HG02798 (cell line): ENCODE results near the gene DIAPH3.
"Not testable (repeated sequence)": the region's sequence is repeated elsewhere in the genome, so short reads cannot be mapped to it uniquely, and the experiment has no call there.

Source experiments
- ATAC-seq: cut with Tn5 transposase; IDR thresholded peaks from one replicate; pipeline ENCODE4 v1.9.1; 2021; ENCODE audit warnings: mild to moderate bottlenecking; ENCODE audit not compliant: unreplicated experiment, poor library complexity

DIAPH3 gene

DNA sequence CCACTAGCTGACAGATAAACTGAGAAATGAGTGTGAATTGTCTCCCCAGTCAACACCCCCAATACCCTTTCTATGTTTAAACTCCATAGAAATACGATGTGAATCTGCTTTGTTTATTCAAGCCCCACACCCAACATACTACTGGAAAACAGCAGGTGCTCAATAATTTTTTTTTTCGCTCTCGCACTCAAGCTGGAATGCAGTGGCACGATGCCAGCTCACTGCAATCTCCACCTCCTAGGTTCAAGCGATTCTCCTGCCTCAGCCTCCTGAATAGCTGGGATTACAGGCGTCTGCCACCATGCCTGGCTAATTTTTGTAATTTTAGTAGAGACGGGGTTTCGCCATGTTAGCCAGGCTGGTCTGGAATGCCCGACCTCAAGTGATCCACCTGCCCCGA is 123.1 kb downstream of the DIAPH3 start:
- not testable (repeated sequence) for ATAC-seq

DNA sequence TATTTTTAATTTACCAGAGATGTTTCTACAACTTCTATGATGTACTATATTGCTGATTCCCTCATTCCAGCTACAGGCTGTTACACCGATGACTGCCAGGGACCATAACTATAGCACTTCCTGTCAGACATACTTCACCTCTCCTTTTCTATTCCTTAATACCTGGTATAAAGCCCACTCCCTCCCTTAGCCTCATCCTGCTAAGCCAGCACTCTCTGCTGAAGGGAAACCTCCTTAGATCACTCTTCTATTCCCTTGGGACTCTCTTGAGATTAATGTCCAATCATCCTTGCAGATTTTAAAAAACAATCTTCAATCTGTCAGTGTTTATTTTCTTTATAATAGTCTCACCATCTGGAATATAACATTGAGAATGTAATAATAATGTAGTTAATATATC is 127.9 kb downstream of the DIAPH3 start:
- ATAC-seq: no peak

DNA sequence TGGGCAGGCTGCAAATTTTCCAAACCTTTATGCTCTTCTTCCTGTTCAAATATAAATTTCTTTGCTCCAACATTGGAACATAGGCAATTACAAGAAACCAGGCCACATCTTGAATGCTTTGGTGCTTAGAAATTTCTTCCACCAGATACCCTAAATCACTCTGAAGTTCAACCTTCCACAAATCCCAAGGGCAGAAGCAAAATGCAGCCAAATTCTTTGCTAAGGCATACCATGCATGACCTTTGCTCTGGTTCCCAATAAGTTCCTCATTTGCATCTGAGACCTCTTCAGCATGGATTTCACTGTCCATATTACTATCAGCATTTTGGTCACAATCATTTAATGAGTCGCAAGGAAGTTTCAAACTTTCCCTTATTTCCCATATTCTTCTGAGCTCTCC is 130.9 kb downstream of the DIAPH3 start:
- ATAC-seq: no peak

DNA sequence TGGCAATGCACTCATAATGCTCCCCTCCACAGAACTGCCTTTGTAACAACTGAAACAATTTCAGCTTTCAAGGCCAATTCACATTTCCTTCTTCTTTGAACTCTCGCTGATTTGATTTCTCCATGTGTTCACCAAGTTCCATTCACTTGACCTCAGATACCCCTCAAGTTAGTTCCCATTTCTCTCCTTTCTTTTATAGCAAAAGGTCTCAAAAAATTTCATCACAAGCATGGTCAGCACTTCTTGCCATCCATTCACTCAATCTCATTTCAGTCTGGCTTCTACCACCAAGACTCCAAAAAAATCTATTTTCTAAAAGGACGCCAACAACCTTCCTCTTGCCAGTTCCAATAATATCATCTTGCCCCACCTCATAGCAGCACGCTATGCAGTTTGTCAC is 135.7 kb downstream of the DIAPH3 start:
- ATAC-seq: no peak

DNA sequence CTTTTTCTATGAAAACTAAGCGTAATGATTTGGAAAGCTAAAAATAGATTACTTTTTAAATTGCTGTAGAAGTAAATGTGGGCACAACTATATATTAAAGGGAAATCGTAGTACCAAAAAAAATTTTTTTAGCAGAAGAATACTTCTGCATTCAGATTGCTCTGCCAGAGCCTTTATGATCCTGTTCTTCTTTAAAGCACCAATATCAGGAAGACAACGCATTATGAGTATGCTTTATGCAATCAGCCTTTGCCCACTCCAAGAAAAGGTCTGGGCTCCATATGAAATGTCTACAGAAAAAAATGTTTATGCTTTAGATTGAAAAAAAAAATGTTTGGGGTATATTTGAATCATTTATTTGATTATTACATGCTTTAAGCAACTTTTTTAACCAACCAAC is 137.4 kb downstream of the DIAPH3 start:
- ATAC-seq: no peak

DNA sequence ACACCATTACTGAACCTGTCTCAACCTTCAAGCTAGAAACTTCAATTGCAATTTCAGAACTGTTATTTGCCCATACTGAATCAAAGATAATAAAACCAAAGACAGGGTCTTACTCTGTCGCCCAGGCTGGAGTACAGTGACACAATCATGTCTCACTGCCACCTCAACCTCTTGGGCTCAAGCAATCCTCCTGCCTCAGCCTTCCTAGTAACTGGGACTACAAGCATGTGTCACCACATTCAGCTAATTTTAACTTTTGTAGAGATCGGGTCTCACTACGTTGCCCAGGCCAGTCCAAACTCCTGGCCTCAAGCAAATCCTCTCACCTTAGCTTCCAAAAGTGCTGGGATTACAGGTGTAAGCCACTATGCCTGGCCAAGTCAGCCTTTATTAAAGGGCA is 143.4 kb downstream of the DIAPH3 start:
- ATAC-seq: no peak

DNA sequence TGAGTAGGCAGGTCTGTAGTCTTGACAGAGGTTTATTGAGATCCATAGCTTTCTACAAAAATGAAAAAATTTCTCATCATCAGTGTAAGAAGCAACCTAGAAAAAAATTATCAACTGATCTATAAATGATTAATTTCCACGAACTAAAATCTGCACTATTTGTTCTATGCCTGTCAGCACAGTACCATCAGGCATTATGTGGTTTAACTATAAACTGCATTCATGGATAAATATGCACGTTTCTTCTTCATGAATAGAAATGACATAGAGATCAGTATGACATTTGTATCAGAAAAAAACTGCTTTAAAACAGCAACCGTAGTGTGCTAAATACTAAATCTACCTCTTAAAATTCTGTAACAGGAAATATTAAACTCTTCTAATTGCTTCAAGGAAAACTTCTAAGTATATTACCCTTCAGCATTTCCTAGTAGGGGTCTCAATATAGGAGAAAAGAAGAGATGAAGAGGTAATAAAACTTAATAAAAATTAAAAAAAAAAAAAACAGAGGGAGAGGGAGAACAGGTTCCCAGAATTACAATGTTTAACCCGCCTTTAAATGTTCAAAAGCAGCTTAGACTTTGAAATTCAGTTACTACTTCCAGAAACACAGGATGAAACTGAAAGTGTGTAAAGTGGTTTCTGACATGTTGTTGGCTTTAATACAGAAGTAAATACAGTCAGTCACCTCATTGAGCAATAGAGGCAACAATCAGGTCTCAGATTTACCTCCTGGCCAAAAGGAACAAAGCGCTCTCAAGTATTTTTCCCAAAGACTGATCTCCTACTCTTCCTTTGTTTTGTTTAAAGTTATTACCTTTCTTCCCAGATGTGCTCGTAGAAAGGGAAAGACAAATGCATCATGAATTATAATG is 144.4 kb downstream of the DIAPH3 start:
- ATAC-seq: peak; percentile 87

DNA sequence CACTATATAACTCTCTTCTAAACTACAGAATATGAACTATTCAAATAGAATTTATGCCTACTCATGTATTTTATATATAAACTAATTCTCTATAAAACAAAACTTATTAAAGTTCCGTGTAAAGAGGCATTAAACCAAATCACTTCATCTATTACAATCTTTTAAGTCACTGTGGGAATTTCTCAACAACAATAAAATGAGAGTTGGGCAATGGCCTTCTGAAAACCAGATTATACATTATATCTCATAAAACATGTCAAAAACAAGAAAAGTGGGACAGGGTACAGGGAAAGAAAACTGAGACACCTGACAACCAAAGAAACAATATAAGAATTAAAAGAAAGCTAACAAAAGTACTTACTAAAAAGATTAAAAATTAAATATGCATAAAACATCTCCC is 145.2 kb downstream of the DIAPH3 start:
- ATAC-seq: no peak

DNA sequence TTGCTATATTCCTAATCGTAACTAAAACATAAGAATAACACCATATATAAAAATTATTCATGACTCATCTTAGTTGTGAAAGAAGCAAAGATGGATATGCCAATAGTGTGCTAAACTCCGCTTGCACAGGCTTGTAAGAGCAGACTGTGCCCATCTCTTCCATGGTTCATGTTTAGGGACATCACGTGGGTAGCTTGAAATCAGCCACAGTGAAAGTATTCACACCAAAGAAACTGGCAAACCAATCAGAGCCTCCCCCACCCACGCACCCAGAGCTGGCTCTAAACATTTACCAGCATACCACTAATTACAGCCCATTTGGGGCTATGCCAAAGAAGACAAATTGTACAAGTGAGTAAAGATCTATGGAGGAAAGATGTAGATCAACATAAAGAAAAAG is 147.5 kb downstream of the DIAPH3 start:
- ATAC-seq: no peak

DNA sequence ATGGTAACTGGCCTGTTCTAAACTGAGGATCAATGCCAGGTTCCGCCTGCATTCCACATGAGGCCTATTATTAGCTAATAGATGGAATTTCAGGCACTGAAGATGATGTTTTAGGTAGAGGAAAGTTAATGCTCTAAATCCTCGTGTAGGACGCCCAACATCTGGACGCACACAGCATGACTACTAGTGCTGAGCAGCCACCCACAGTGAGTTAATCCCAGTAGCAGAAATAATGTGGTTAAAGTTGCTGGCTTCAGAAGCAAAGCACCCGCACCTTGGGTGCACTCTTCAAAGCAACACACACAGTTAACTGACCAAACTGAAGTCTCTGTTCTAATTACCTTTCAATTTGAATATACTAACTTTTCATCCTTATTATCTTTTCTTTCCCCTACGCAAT is 150.6 kb downstream of the DIAPH3 start:
- ATAC-seq: no peak

DNA sequence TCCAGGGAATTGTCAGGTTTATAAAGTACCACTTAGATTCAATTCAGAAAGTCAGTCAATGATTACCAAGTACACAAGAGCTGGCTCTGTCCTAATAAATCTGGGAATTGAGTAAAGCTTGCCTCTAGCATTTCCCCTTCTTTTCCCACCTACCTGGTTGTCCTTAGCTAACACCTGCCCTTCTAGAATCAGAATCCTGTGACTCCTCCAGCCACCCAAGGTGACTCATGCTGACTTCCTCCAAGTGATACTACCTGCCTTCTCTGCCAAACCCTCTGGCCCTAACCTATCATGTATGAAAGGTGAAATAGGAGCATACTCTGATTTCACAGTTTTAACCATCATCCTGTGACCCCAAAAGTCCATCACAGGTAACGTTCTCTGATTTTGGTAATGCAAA is 151.2 kb downstream of the DIAPH3 start:
- no peak for ATAC-seq

DNA sequence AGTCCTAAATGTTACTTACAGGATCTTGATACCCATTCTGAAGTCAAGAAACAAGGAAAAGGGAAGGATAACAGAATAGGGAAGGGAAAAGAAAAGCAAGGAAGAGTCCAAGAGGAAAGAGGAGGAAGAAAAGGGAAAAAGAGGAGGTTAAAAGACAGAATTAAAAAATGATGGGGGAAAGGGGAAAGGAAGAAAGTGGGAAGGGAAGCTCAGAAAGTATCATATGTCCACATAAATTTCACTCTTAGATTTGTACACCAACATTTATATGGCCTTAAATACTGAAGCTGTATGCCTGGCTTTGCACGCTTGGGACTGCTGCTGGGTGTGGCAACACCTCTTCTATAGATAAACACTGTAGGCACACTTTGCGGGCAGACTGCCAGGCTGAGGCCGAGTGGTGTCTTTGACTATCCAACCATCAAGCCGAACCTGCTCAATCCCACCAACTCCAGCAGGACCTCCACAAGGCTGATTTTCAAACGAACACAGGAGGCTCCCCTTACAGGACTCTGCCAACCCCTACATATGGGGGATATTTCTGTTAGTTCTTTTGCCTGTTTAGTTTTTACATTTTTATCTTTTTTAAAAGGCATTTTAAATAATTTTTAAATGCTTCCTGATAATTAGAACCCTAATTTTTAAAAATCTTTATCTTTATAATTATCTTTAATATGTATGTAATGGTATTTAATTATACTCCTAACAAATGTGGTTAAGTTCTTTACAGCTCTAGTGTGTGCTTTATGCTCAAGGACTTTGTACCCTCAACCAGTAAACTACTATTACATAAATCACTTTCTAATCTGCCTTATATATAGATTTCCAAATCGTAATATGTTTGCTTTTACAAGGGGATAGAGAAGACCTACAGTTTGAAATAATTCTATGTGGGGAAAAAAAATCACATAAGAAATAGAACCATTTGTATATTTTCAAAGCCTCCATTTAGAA is 154.2 kb downstream of the DIAPH3 start:
- no peak for ATAC-seq

DNA sequence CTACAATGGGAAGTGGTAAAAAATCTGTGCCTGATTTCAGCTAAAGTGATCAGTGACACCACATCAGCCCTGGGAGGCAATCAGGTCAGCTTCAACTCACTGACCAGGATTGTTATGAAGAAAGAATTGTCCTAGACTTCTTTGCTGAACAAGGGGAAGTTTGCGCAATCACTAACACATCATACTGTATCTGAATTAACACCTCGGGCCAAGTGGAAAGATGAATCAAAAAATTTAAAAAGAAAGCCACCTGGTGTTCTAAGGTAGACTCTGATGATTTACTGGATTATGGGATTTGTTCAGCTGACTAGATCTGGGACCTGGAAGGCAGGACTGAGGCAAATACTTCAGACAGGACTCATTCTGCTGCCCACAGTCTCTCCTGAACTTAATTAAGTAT is 161.8 kb downstream of the DIAPH3 start:
- ATAC-seq: no peak

DNA sequence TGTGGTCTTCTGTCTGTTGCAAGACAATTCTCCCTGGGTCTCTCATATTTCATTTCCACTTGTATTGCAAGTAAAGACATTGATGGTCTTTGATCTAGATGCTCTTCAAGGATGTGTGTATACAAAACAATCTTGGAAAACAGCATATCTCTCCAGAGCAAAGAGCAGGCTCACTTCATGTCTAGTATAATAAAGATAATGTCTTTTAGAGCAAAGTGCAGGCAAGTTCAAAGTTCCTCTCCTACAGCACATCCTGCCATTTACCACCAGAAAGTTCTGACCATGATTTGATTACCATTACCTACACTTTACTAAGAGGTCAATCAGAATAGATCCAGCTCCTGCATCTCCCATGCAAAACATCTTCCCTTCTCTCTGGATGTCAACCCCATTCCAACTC is 162.8 kb downstream of the DIAPH3 start:
- ATAC-seq: no peak

DNA sequence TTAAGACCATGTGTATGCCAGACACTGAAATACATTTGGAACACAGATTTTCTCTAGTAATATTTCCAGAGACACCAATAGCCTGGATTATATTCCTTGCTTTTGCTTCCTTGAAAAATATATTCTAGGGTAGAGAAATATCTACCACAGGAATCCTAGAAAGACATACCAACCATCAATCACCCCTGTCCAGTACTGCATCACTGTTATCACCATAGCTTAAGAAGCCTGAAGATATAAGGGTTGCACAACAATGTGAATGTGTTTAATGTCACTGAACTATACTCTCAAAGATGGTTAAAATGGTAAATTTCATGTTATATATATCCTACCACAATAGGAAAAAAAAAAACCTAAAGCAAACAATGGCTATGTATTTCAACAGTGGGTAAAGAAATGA is 163.6 kb downstream of the DIAPH3 start:
- ATAC-seq: no peak

DNA sequence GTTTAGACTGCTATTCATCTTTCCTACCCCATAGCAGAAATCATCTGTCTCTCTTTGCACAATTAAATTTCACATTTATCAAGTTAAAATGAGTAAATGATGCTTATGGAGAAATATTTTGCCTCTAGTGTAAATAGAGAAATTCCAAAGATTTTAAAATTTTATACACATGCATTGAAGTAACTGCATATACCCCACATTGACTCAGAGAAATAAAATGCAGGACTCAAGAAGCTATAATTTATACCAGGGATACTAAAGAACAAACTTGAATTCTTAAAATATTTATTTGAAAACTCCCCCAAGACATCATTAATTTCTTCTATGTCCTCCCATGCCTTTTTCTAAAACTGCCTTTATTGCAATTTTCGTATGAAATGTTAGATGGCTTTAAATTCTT is 165.8 kb downstream of the DIAPH3 start:
- no peak for ATAC-seq

DNA sequence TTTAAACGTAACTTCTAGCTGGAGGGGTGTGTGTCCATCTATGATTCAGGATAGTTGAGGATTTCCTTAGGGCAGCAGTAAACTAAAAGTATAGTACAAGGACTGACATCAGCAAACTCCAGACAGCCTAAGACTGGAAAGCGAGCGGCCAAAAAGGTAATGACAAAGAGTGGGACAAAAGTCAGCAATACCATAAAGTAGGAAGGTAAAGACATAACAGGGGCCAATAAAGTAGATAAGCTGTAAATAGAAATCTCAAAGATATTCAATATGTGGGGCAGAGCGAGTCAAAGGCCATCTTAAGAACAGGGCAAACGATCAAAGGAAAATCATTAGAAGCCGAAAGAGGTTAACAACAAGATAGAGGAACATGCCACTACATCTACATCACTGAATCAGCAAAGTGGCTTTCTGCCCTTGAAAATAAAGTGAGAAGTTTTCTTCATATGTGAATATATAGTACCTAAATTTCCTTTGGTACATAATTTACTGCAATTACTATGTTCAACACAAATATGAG is 167.2 kb downstream of the DIAPH3 start:
- no peak for ATAC-seq

DNA sequence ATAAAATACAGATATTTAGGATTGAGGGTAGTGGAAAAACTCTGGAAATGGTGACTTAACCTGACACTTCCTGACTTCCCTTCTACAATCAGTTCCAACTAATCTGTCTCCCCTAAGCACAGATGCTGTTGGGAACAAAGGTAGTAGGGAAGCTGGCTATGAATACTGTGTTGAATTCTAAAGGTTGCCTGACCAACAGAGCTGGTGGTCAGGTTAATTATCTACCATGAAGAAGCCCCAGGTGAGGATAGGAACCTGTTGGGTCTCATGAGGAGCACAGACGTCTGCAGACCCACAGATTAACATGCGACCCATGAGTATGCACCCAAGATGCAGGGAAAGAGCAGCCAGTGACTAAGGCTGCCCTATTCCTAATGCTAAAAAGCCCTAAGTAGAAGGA is 172.3 kb downstream of the DIAPH3 start:
- no peak for ATAC-seq

DNA sequence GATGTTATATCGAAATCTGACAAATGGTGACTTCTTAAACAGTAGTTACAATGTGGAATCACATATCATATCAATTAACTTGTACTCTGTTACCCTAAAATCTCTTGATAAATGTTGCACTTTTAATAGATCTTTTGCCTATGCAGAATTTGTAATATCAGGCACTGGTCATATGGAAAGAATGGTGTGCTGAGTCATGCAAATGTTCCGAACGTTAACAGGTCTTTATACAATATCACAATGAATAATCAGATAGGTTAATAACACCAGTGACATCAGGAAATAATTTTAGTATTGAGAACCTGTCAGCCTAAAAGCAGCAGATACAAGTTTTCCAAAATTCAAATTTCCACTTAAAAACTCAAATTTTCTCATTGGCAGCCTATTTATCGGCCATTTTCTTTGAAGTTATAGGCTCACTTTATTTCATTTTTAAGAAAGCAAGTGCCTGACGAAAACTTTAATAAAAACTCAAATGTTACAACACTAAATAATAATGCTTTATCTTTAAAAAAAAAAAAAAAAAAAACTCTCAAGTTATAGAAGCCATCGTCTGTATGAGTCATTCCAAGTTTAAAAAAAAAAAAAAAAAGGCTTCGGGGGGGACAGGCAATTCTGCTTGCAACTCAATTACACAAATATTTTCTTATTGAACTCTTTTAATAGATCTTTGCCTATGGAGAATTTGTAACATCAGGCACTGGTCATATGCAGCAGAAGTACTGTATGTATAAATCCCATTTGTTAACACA is 180.9 kb downstream of the DIAPH3 start:
- ATAC-seq: no peak

DNA sequence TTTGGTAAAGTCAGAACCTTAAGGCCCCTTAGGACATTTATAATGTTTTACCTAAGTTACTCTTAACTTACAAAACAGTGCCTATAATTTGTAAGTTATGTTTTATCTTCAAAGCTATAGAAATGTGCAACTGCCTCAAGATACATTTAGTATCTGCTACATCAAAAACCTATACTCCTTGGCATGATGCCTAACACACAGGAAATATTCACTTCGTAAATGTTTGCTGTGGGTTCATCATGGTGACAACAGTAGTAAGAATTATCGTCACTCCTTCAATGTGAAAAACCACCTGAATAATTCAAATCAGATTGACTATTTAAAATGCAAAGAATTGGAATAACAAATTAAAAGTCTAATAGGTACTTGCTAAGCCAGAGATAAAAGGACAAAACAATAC is 184.1 kb downstream of the DIAPH3 start:
- ATAC-seq: no peak
